ENCODE data around the gene FRS2.

Gene FRS2

DNA sequence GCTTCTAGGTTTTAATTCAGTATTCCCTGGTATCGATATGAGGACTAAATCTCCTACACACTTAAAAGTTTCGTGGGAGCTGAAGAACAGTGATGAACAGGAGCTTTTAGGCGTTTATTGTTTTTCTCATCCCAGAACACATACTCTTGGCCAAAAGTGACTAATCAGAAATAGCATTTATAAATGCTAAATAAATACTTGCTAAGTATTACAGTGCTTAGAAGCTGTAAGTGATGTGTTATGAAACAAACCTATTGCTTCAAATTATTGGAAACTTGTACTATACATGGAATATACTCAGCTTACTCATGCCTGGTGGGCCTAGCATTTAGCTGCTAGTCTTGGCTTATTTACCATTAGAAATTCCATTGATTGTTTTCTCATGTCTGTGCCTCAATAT, 24.9 kb downstream of the FRS2 start:
- peaks cover 72% of the 10 kb centered on the region for H3K79me2 ChIP-seq (ENCODE audit: low read length)
- 0 out of 2 replicates have a peak, but pooled peaks cover 8% of the 10 kb centered on the region for H4K20me1 ChIP-seq (ENCODE audit: insufficient read depth, low read length)
- DNase-seq: no peak
- no peaks in the 10 kb centered on the region for H3F3A ChIP-seq (ENCODE audit: insufficient read depth, low read length)
- TF ChIP-seq, protein P1, sequence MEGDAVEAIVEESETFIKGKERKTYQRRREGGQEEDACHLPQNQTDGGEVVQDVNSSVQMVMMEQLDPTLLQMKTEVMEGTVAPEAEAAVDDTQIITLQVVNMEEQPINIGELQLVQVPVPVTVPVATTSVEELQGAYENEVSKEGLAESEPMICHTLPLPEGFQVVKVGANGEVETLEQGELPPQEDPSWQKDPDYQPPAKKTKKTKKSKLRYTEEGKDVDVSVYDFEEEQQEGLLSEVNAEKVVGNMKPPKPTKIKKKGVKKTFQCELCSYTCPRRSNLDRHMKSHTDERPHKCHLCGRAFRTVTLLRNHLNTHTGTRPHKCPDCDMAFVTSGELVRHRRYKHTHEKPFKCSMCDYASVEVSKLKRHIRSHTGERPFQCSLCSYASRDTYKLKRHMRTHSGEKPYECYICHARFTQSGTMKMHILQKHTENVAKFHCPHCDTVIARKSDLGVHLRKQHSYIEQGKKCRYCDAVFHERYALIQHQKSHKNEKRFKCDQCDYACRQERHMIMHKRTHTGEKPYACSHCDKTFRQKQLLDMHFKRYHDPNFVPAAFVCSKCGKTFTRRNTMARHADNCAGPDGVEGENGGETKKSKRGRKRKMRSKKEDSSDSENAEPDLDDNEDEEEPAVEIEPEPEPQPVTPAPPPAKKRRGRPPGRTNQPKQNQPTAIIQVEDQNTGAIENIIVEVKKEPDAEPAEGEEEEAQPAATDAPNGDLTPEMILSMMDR (IDR thresholded peaks at IDR 0.05; ENCODE audit: low read length): no peak
- TF ChIP-seq EZH2 (optimal IDR thresholded peaks at IDR 0.05; ENCODE audit: low read depth, low read length): no peak
- no peak for TF ChIP-seq EZH2phosphoT487 (IDR thresholded peaks at IDR 0.05; ENCODE audit: low read length)
- H3K9me3 ChIP-seq (replicated peaks; ENCODE audit: insufficient read depth, low read length): no peaks in the 10 kb centered on the region
- no peaks in the 10 kb centered on the region for H3K27me3 ChIP-seq (replicated peaks; ENCODE audit: insufficient read depth, low read length)
- H3K9ac ChIP-seq (ENCODE audit: low read length): no peak overlapping the region
- H3K4me2 ChIP-seq (ENCODE audit: low read depth, low read length): no peak overlapping the region
- no peak overlapping the region for H3K4me3 ChIP-seq (ENCODE audit: low read length)
- no peaks in the 10 kb centered on the region for H3K36me3 ChIP-seq (replicated peaks; ENCODE audit: insufficient read depth, low read length)
- H3K27ac ChIP-seq (ENCODE audit: low read length): no peak overlapping the region
- 0 out of 2 replicates have a peak, but pooled peaks cover 4% of the 10 kb centered on the region for H3K4me1 ChIP-seq (ENCODE audit: low read length)
- no peak overlapping the region for H2AFZ ChIP-seq (ENCODE audit: low read length)
- H3K9me2 ChIP-seq (replicated peaks; ENCODE audit: insufficient read depth, low read length): no peaks in the 10 kb centered on the region

DNA sequence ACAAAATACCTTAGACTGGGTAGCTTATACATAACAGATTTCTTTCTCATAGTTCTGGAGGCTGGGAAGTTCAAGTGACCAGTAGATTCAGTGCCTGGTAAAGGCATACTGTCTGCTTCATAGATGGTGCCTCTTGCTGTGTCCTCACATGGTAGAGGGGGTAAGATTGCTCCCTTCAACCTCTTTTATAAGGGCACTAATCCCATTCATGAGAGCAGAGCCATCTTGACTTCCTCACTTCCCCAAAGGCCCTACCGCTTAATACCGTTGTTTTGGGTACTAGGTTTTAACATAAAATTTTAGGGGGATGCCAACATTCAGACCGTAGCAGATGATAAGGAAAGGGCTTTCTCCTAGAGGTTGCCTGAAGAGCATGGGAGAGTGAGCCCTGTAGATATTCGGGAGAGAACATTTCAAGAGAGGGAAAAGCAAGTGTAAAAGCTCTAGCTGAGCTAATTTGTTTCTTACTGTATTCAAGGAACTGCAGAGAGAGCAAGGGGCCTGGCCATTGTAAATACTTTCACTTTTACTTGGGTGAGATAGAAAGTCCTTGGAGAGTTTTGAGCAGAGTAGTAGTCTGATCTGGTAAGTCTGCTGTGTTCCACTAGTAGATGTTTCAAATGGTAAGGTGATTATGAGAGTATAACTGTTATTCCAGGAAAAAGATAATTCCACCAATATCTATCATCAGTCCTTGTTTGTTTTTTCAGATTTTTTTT, 27.3 kb downstream of the FRS2 start:
- no peaks in the 10 kb centered on the region for H3K36me3 ChIP-seq (replicated peaks; ENCODE audit: insufficient read depth, low read length)
- no peak overlapping the region for H3K4me3 ChIP-seq (ENCODE audit: low read length)
- H3F3A ChIP-seq (ENCODE audit: insufficient read depth, low read length): no peaks in the 10 kb centered on the region
- no peaks in the 10 kb centered on the region for H3K9me3 ChIP-seq (replicated peaks; ENCODE audit: insufficient read depth, low read length)
- no peaks in the 10 kb centered on the region for H3K9me2 ChIP-seq (replicated peaks; ENCODE audit: insufficient read depth, low read length)
- 0 out of 2 replicates have a peak, but pooled peaks cover 4% of the 10 kb centered on the region for H3K4me1 ChIP-seq (ENCODE audit: low read length)
- peak; percentile 34 for DNase-seq
- H3K27me3 ChIP-seq (replicated peaks; ENCODE audit: insufficient read depth, low read length): no peaks in the 10 kb centered on the region
- no peak overlapping the region for H3K9ac ChIP-seq (ENCODE audit: low read length)
- no peak overlapping the region for H2AFZ ChIP-seq (ENCODE audit: low read length)
- H4K20me1 ChIP-seq (ENCODE audit: insufficient read depth, low read length): 0 out of 2 replicates have a peak, but pooled peaks cover 8% of the 10 kb centered on the region
- peaks cover 75% of the 10 kb centered on the region for H3K79me2 ChIP-seq (ENCODE audit: low read length)
- H3K27ac ChIP-seq (ENCODE audit: low read length): no peak overlapping the region
- no peak overlapping the region for H3K4me2 ChIP-seq (ENCODE audit: low read depth, low read length)
- TF ChIP-seq EZH2phosphoT487 (IDR thresholded peaks at IDR 0.05; ENCODE audit: low read length) (no peak), EZH2 (optimal IDR thresholded peaks at IDR 0.05; ENCODE audit: low read depth, low read length) (no peak)
- TF ChIP-seq, protein P1 (IDR thresholded peaks at IDR 0.05; ENCODE audit: low read length): no peak

DNA sequence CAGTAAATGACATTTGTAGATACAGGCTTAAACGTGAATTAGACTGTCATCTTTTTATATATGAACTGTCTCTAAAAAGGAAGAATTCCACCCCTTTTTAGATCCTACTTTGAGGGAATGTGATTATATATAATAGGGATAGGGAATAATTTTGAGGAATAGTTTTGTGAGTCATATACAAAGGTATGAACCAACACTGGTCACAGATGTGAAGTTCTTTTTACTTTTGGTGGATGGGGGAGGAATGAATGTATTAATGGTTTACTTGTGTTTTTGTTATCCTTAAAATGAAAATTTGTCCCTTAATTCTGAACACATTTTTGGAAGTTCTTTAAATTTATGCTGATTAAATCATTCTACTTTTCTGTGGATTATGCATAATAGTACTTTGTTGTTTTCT, 30.4 kb downstream of the FRS2 start:
- H3K27ac ChIP-seq (ENCODE audit: low read length): no peak overlapping the region
- no peaks in the 10 kb centered on the region for H3K36me3 ChIP-seq (replicated peaks; ENCODE audit: insufficient read depth, low read length)
- peaks cover 10% of the 10 kb centered on the region; the same call in 1 of the 2 replicates for H3K4me1 ChIP-seq (ENCODE audit: low read length)
- no peak overlapping the region for H2AFZ ChIP-seq (ENCODE audit: low read length)
- no peaks in the 10 kb centered on the region for H3K9me3 ChIP-seq (replicated peaks; ENCODE audit: insufficient read depth, low read length)
- no peak overlapping the region for H3K4me2 ChIP-seq (ENCODE audit: low read depth, low read length)
- no peak overlapping the region for H3K4me3 ChIP-seq (ENCODE audit: low read length)
- no peak overlapping the region for H3K9ac ChIP-seq (ENCODE audit: low read length)
- H3K27me3 ChIP-seq (replicated peaks; ENCODE audit: insufficient read depth, low read length): no peaks in the 10 kb centered on the region
- no peak for DNase-seq
- H3F3A ChIP-seq (ENCODE audit: insufficient read depth, low read length): no peaks in the 10 kb centered on the region
- H3K79me2 ChIP-seq (ENCODE audit: low read length): peaks cover 79% of the 10 kb centered on the region
- 0 out of 2 replicates have a peak, but pooled peaks cover 8% of the 10 kb centered on the region for H4K20me1 ChIP-seq (ENCODE audit: insufficient read depth, low read length)
- no peaks in the 10 kb centered on the region for H3K9me2 ChIP-seq (replicated peaks; ENCODE audit: insufficient read depth, low read length)
- TF ChIP-seq, protein P1 (IDR thresholded peaks at IDR 0.05; ENCODE audit: low read length): no peak
- TF ChIP-seq EZH2 (optimal IDR thresholded peaks at IDR 0.05; ENCODE audit: low read depth, low read length) (no peak), EZH2phosphoT487 (IDR thresholded peaks at IDR 0.05; ENCODE audit: low read length) (no peak)

Data from MM.1S (cell line).